Endothelial cell (in vitro differentiated cells): ENCODE measurements around the gene ASB9. TPM values are rescaled to one million over a fixed set of nuclear protein-coding genes. Genes with fewer than 3 reads are reported as not detected.

Experiments
- DNase-seq: peaks from one replicate; pipeline ENCODE4 v3.0.0; 2021; ENCODE audit warnings: low spot score
- H3K27ac Mint-ChIP-seq: one replicate; pipeline ENCODE4 v1.8.0; 2021; ENCODE audit warnings: mixed read lengths, inconsistent platforms; ENCODE audit not compliant: unreplicated experiment
- H3K27me3 Mint-ChIP-seq: one replicate; pipeline ENCODE4 v1.8.0; 2021; ENCODE audit warnings: mild to moderate bottlenecking, moderate library complexity, mixed read lengths, inconsistent platforms; ENCODE audit not compliant: unreplicated experiment
- H3K36me3 Mint-ChIP-seq: one replicate; pipeline ENCODE4 v1.8.0; 2021; ENCODE audit warnings: mild to moderate bottlenecking, low read depth, mixed read lengths, inconsistent platforms; ENCODE audit not compliant: unreplicated experiment
- H3K4me1 Mint-ChIP-seq: one replicate; pipeline ENCODE4 v1.8.0; 2021; ENCODE audit warnings: mild to moderate bottlenecking, mixed read lengths, inconsistent platforms; ENCODE audit not compliant: unreplicated experiment
- H3K4me3 Mint-ChIP-seq: one replicate; pipeline ENCODE4 v1.8.0; 2021; ENCODE audit warnings: mild to moderate bottlenecking, mixed read lengths, inconsistent platforms; ENCODE audit not compliant: unreplicated experiment
- H3K9me3 Mint-ChIP-seq: one replicate; pipeline ENCODE4 v1.8.0; 2021; ENCODE audit warnings: mixed read lengths, inconsistent platforms; ENCODE audit not compliant: unreplicated experiment
- CTCF ChIP-seq: fragments of 200-600 bp; sonication (generic); IDR thresholded peaks from one replicate; pipeline ENCODE4 v1.5.0; 2021; ENCODE audit warnings: antibody characterized with exemption; ENCODE audit not compliant: unreplicated experiment
- total RNA-seq: library from RNA; stranded (reverse); fragmentation: NEBNext Ultra II Directional; extraction: Animal tissue kit (Norgen Biotek cat#: 25700); gene quantifications from one replicate; pipeline ENCODE4 v1.2.1, GENCODE V29; 2021; ENCODE audit not compliant: unreplicated experiment

The ASB9 gene
- total RNA-seq, 1 donor from 2014 or later: 2.8 TPM

- Mint-ChIP-seq H3K9me3 (no peaks in the 10 kb centered on the region), H3K4me1 (peaks cover 23% of the 10 kb centered on the region), H3K4me3 (peak overlapping the region; percentile 18), H3K27ac (peak overlapping the region; percentile 98), H3K27me3 (no peaks in the 10 kb centered on the region), H3K36me3 (no peaks in the 10 kb centered on the region)
- DNase-seq: no peak
- TF ChIP-seq CTCF: no peak
Measured at GRCh38 chrX:15298780-15299179, 28.9 kb upstream of the ASB9 start.

GRCh38 chrX:15298201-15298600, 28.3 kb upstream of the ASB9 start:
- no peaks in the 10 kb centered on the region for H3K9me3 Mint-ChIP-seq
- DNase-seq: no peak
- H3K36me3 Mint-ChIP-seq: no peaks in the 10 kb centered on the region
- peak overlapping the region; percentile 56 for H3K4me3 Mint-ChIP-seq
- H3K27ac Mint-ChIP-seq: peak overlapping the region; percentile 98
- TF ChIP-seq CTCF: no peak
- no peaks in the 10 kb centered on the region for H3K27me3 Mint-ChIP-seq
- H3K4me1 Mint-ChIP-seq: peaks cover 23% of the 10 kb centered on the region

GRCh38 chrX:15293451-15293850, 23.6 kb upstream of the ASB9 start:
- Mint-ChIP-seq H3K4me3 (no peak overlapping the region), H3K27me3 (no peaks in the 10 kb centered on the region), H3K4me1 (peaks cover 9% of the 10 kb centered on the region), H3K9me3 (no peaks in the 10 kb centered on the region), H3K27ac (no peak overlapping the region), H3K36me3 (no peaks in the 10 kb centered on the region)
- no peak for TF ChIP-seq CTCF
- DNase-seq: no peak

- Mint-ChIP-seq H3K4me1 (peaks cover 3% of the 10 kb centered on the region), H3K27ac (no peak overlapping the region), H3K9me3 (no peaks in the 10 kb centered on the region), H3K4me3 (no peak overlapping the region), H3K36me3 (no peaks in the 10 kb centered on the region), H3K27me3 (no peaks in the 10 kb centered on the region)
- no peak for TF ChIP-seq CTCF
- DNase-seq: no peak
Measured at GRCh38 chrX:15292861-15293260, 23.0 kb upstream of the ASB9 start.

- H3K27me3 Mint-ChIP-seq: no peaks in the 10 kb centered on the region
- no peak overlapping the region for H3K4me3 Mint-ChIP-seq
- TF ChIP-seq CTCF: no peak
- no peak for DNase-seq
- H3K4me1 Mint-ChIP-seq: no peaks in the 10 kb centered on the region
- H3K9me3 Mint-ChIP-seq: no peaks in the 10 kb centered on the region
- H3K36me3 Mint-ChIP-seq: no peaks in the 10 kb centered on the region
- no peak overlapping the region for H3K27ac Mint-ChIP-seq
Measured at GRCh38 chrX:15277604-15278003, 7.7 kb upstream of the ASB9 start.
